HEK293 (cell line): Measurements from ENCODE around the gene PAK2.

Source experiments
- CTCF ChIA-PET: fragments of 350-600 bp; formaldehyde crosslinking; extraction: SDS; loops from one replicate; lab custom pipeline; 2021; ENCODE audit warnings: antibody characterized with exemption; lab: Yijun Ruan, JAX
- POLR2A ChIA-PET: fragments of 300-600 bp; formaldehyde crosslinking; extraction: SDS; loops from one replicate; lab custom pipeline; 2020; ENCODE audit warnings: antibody characterized with exemption, inconsistent platforms; lab: Yijun Ruan, JAX
- H3K27ac ChIP-seq: fragments of 200-500 bp; sonication (Bioruptor generic); 2 replicates; pipeline ENCODE4 v1.5.1; 2014; ENCODE audit warnings: low read depth, low read length, control low read depth, inconsistent platforms; ENCODE audit errors: extremely low read depth
- H3K36me3 ChIP-seq, 2 experiments: fragments of 200-500 bp in 1 of 2; sonication (Bioruptor generic) in 1 of 2; 1 replicate in 1 of 2; 2 replicates in 1 of 2; pipeline ENCODE4 v1.5.1; 2014 to 2017; ENCODE audit warnings: inconsistent platforms in 2 of 2, low read length in 2 of 2; ENCODE audit not compliant: control insufficient read depth in 2 of 2, insufficient read depth in 1 of 2
- H3K4me1 ChIP-seq: fragments of 200-500 bp; sonication (Bioruptor generic); 2 replicates; pipeline ENCODE4 v1.5.1; 2014; ENCODE audit warnings: mild to moderate bottlenecking, low read length, inconsistent platforms; ENCODE audit not compliant: control insufficient read depth, insufficient read depth
- H3K4me3 ChIP-seq: 2 replicates; pipeline ENCODE4 v1.5.1; 2011; ENCODE audit warnings: low read depth, mild to moderate bottlenecking, control low read depth, low read length, moderate library complexity
- H3K9me3 ChIP-seq: fragments of 200-500 bp; sonication (Bioruptor generic); 2 replicates; pipeline ENCODE4 v1.5.1; 2014; ENCODE audit warnings: low read depth, low read length, inconsistent platforms; ENCODE audit not compliant: control insufficient read depth, insufficient read depth
- FEZF1 ChIP-seq: fragments of 450-650 bp; formaldehyde crosslinking; IDR thresholded peaks from 2 replicates; pipeline ENCODE4 v1.5.1; 2016; ENCODE audit warnings: missing biosample characterization, missing genetic modification characterization
- KLF8 ChIP-seq: fragments of 450-650 bp; formaldehyde crosslinking; IDR thresholded peaks from 2 replicates; pipeline ENCODE4 v1.5.1; 2016; ENCODE audit warnings: missing biosample characterization, missing genetic modification characterization
- MEIS1 ChIP-seq: sonication (generic); formaldehyde crosslinking; IDR thresholded peaks from 2 replicates; pipeline ENCODE4 v1.8.1; 2022; ENCODE audit warnings: missing genetic modification reagents, mild to moderate bottlenecking, borderline replicate concordance
- TCF7L2 ChIP-seq: IDR thresholded peaks from 2 replicates; pipeline ENCODE4 v1.6.1; 2011; ENCODE audit warnings: low read depth, mild to moderate bottlenecking, inconsistent platforms, low read length, moderate library complexity, borderline replicate concordance
- WT1 ChIP-seq: fragments of 450-650 bp; formaldehyde crosslinking; IDR thresholded peaks from 2 replicates; pipeline ENCODE4 v1.5.1; 2016; ENCODE audit warnings: missing biosample characterization, missing genetic modification characterization
- ZBTB1 ChIP-seq: fragments of 450-650 bp; formaldehyde crosslinking; IDR thresholded peaks from 2 replicates; pipeline ENCODE4 v1.5.1; 2016; ENCODE audit warnings: missing biosample characterization, missing genetic modification characterization
- ZBTB17 ChIP-seq: fragments of 450-650 bp; formaldehyde crosslinking; IDR thresholded peaks from 2 replicates; pipeline ENCODE4 v1.5.1; 2016; ENCODE audit warnings: missing biosample characterization, missing genetic modification characterization
- ZBTB48 ChIP-seq: fragments of 450-650 bp; formaldehyde crosslinking; IDR thresholded peaks from 2 replicates; pipeline ENCODE4 v1.5.1; 2016; ENCODE audit warnings: missing biosample characterization, missing genetic modification characterization
- ZBTB49 ChIP-seq: fragments of 450-650 bp; formaldehyde crosslinking; IDR thresholded peaks from 2 replicates; pipeline ENCODE4 v1.5.1; 2016; ENCODE audit warnings: missing biosample characterization, missing genetic modification characterization, low read depth
- ZBTB7A ChIP-seq: fragments of 450-650 bp; formaldehyde crosslinking; IDR thresholded peaks from 2 replicates; pipeline ENCODE4 v1.5.1; 2016; ENCODE audit warnings: low read depth, missing biosample characterization, missing genetic modification characterization
- ZFHX2 ChIP-seq: fragments of 450-650 bp; formaldehyde crosslinking; conservative IDR thresholded peaks from 2 replicates; pipeline ENCODE4 v1.5.1; 2016; ENCODE audit warnings: missing biosample characterization, missing genetic modification characterization
- ZNF132 ChIP-seq: fragments of 450-650 bp; formaldehyde crosslinking; IDR thresholded peaks from 2 replicates; pipeline ENCODE4 v1.5.1; 2017; ENCODE audit warnings: missing biosample characterization, missing genetic modification characterization, borderline replicate concordance
- ZNF174 ChIP-seq: fragments of 450-650 bp; formaldehyde crosslinking; IDR thresholded peaks from 2 replicates; pipeline ENCODE4 v1.5.0; 2017; ENCODE audit warnings: missing biosample characterization, mild to moderate bottlenecking, missing genetic modification characterization
- ZNF280D ChIP-seq: fragments of 450-650 bp; formaldehyde crosslinking; IDR thresholded peaks from 2 replicates; pipeline ENCODE4 v1.5.1; 2016; ENCODE audit warnings: missing biosample characterization, missing genetic modification characterization
- ZNF341 ChIP-seq: fragments of 450-650 bp; formaldehyde crosslinking; IDR thresholded peaks from 2 replicates; pipeline ENCODE4; 2016; ENCODE audit warnings: low read depth, missing biosample characterization, missing genetic modification characterization
- ZNF350 ChIP-seq: fragments of 450-650 bp; formaldehyde crosslinking; IDR thresholded peaks from 2 replicates; pipeline ENCODE4 v1.5.0; 2017; ENCODE audit warnings: missing biosample characterization, mild to moderate bottlenecking, missing genetic modification characterization
- ZNF366 ChIP-seq: fragments of 450-650 bp; formaldehyde crosslinking; conservative IDR thresholded peaks from 2 replicates; pipeline ENCODE4 v1.5.1; 2016; ENCODE audit warnings: missing biosample characterization, missing genetic modification characterization
- ZNF37A ChIP-seq: fragments of 450-650 bp; IDR thresholded peaks from 2 replicates; pipeline ENCODE4 v1.5.1; 2018; ENCODE audit warnings: missing biosample characterization, missing genetic modification characterization
- ZNF426 ChIP-seq: fragments of 450-650 bp; formaldehyde crosslinking; IDR thresholded peaks from 2 replicates; pipeline ENCODE4 v1.5.1; 2017; ENCODE audit warnings: missing biosample characterization, missing genetic modification characterization, mild to moderate bottlenecking, inconsistent platforms, moderate library complexity
- ZNF560 ChIP-seq: fragments of 450-650 bp; formaldehyde crosslinking; IDR thresholded peaks from 2 replicates; pipeline ENCODE4 v1.5.1; 2017; ENCODE audit warnings: missing biosample characterization, missing genetic modification characterization, borderline replicate concordance
- ZNF580 ChIP-seq: fragments of 450-650 bp; formaldehyde crosslinking; IDR thresholded peaks from 2 replicates; pipeline ENCODE4 v1.5.1; 2016; ENCODE audit warnings: missing biosample characterization, missing genetic modification characterization
- ZNF660 ChIP-seq: fragments of 450-650 bp; IDR thresholded peaks from 2 replicates; pipeline ENCODE4 v1.5.1; 2018; ENCODE audit warnings: missing biosample characterization, mild to moderate bottlenecking, missing genetic modification characterization
- ZNF664 ChIP-seq: fragments of 450-650 bp; formaldehyde crosslinking; IDR thresholded peaks from 2 replicates; pipeline ENCODE4 v1.5.1; 2016; ENCODE audit warnings: missing biosample characterization, missing genetic modification characterization
- ZNF843 ChIP-seq: fragments of 450-650 bp; formaldehyde crosslinking; IDR thresholded peaks from 2 replicates; pipeline ENCODE4 v1.5.1; 2016; ENCODE audit warnings: missing biosample characterization, missing genetic modification characterization
- TF ChIP-seq, protein P1 (sequence below): fragments of 450-650 bp; formaldehyde crosslinking; conservative IDR thresholded peaks from 2 replicates; pipeline ENCODE4 v1.5.1; 2016; ENCODE audit warnings: low read depth, missing biosample characterization, missing genetic modification characterization

The PAK2 gene

GRCh38 chr3:196711838-196712513, 27.7 kb upstream of the PAK2 start, which contains the start of the genes CEP19 and PIGX (continued):
- TF ChIP-seq, protein P1, sequence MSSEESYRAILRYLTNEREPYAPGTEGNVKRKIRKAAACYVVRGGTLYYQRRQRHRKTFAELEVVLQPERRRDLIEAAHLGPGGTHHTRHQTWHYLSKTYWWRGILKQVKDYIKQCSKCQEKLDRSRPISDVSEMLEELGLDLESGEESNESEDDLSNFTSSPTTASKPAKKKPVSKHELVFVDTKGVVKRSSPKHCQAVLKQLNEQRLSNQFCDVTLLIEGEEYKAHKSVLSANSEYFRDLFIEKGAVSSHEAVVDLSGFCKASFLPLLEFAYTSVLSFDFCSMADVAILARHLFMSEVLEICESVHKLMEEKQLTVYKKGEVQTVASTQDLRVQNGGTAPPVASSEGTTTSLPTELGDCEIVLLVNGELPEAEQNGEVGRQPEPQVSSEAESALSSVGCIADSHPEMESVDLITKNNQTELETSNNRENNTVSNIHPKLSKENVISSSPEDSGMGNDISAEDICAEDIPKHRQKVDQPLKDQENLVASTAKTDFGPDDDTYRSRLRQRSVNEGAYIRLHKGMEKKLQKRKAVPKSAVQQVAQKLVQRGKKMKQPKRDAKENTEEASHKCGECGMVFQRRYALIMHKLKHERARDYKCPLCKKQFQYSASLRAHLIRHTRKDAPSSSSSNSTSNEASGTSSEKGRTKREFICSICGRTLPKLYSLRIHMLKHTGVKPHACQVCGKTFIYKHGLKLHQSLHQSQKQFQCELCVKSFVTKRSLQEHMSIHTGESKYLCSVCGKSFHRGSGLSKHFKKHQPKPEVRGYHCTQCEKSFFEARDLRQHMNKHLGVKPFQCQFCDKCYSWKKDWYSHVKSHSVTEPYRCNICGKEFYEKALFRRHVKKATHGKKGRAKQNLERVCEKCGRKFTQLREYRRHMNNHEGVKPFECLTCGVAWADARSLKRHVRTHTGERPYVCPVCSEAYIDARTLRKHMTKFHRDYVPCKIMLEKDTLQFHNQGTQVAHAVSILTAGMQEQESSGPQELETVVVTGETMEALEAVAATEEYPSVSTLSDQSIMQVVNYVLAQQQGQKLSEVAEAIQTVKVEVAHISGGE, result 0 out of 2 replicates have a peak, but pooled peaks have one; percentile 26
- peak; percentile 13 for TF ChIP-seq ZNF341 (tag by site-specific recombination)
- 0 out of 2 replicates have a peak, but pooled peaks have one; percentile 12 for TF ChIP-seq ZNF37A

- POLR2A ChIA-PET, result interaction anchor here (0.7 to 3.5 kb wide), 5 partner anchors 21 to 156 kb away, joined by 3 to 21 read pairs (median 3); partner anchors contain the start of genes FBXO45, PAK2 and WDR53
- H3K27ac ChIP-seq, result peak overlapping the region; percentile 75
- CTCF ChIA-PET, result interaction anchor here (0.6 kb wide), 1 partner anchor 29 kb away, joined by 3 read pairs; no protein-coding TSS in a partner anchor
- peaks cover 0 to 7% of the 10 kb centered on the region in 2 experiments; a peak in 2 of 3 replicates for H3K36me3 ChIP-seq
- H3K4me3 ChIP-seq, result peak overlapping the region; percentile 92
- no peaks in the 10 kb centered on the region for H3K9me3 ChIP-seq
- H3K4me1 ChIP-seq, result 0 out of 2 replicates have a peak, but pooled peaks cover 6% of the 10 kb centered on the region
- TF ChIP-seq ZNF843 (tag by site-specific recombination) (no peak), ZNF341 (tag by site-specific recombination) (peak; percentile 74), KLF8 (tag by site-specific recombination) (no peak), MEIS1 (CRISPR knock-in tag) (peak; percentile 6; the same call in 1 of the 2 replicates), FEZF1 (tag by site-specific recombination) (no peak), ZNF366 (tag by site-specific recombination) (no peak), ZNF664 (no peak), ZNF426 (tag by site-specific recombination) (no peak), ZNF132 (no peak), ZBTB7A (tag by site-specific recombination) (no peak), ZBTB48 (tag by site-specific recombination) (0 out of 2 replicates have a peak, but pooled peaks have one; percentile 28), ZNF350 (tag by site-specific recombination) (no peak), ZBTB17 (tag by site-specific recombination) (peak; percentile 63; the same call in 1 of the 2 replicates), TCF7L2 (no peak), WT1 (tag by site-specific recombination) (no peak), ZFHX2 (tag by site-specific recombination) (no peak), ZNF174 (no peak), ZBTB49 (tag by site-specific recombination) (no peak), ZNF580 (tag by site-specific recombination) (no peak), ZNF660 (tag by site-specific recombination) (no peak), ZNF280D (tag by site-specific recombination) (no peak), ZBTB1 (no peak), ZNF560 (no peak)
These were observed 26.9 kb upstream of the PAK2 start for GRCh38 chr3:196712514-196713413.
